ENCODE results near the gene GRM7. TPM values are rescaled to one million over a fixed set of nuclear protein-coding genes. Genes with fewer than 3 reads are reported as not detected.

The GRM7 gene
- total RNA-seq, 1 donor from 2014 or later: 0.80 TPM

GRCh38 chr3:7621651-7622050 lies 760.7 kb downstream of the GRM7 start:
- Histone ChIP-seq H3K4me2 (no peak overlapping the region), H2AFZ (replicated peaks) (no peak overlapping the region), H3K9ac (no peak overlapping the region), H4K20me1 (ENCODE audit: low read depth) (no peaks in the 10 kb centered on the region), H3K36me3 (no peaks in the 10 kb centered on the region), H3K4me3 (no peak overlapping the region), H3K27me3 (no peaks in the 10 kb centered on the region), H3K4me1 (no peaks in the 10 kb centered on the region), H3F3A (ENCODE audit: low read depth) (no peaks in the 10 kb centered on the region), H3K27ac (no peak overlapping the region), H3K9me3 (ENCODE audit: low read depth) (no peaks in the 10 kb centered on the region), H3K79me2 (ENCODE audit: low read depth) (no peaks in the 10 kb centered on the region)
- Mint-ChIP-seq H3K4me1 (no peaks in the 10 kb centered on the region), H3K27me3 (ENCODE audit: insufficient read depth, low read depth) (peaks cover 2% of the 10 kb centered on the region), H3K9me3 (no peaks in the 10 kb centered on the region), H3K27ac (no peak overlapping the region), H3K36me3 (no peaks in the 10 kb centered on the region), H3K4me3 (no peak overlapping the region)
- TF ChIP-seq EZH2phosphoT487 (IDR thresholded peaks at IDR 0.05): no peak
- TF ChIP-seq EZH2 (IDR thresholded peaks at IDR 0.05): no peak
- TF ChIP-seq, protein P1, sequence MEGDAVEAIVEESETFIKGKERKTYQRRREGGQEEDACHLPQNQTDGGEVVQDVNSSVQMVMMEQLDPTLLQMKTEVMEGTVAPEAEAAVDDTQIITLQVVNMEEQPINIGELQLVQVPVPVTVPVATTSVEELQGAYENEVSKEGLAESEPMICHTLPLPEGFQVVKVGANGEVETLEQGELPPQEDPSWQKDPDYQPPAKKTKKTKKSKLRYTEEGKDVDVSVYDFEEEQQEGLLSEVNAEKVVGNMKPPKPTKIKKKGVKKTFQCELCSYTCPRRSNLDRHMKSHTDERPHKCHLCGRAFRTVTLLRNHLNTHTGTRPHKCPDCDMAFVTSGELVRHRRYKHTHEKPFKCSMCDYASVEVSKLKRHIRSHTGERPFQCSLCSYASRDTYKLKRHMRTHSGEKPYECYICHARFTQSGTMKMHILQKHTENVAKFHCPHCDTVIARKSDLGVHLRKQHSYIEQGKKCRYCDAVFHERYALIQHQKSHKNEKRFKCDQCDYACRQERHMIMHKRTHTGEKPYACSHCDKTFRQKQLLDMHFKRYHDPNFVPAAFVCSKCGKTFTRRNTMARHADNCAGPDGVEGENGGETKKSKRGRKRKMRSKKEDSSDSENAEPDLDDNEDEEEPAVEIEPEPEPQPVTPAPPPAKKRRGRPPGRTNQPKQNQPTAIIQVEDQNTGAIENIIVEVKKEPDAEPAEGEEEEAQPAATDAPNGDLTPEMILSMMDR (IDR thresholded peaks at IDR 0.05): no peak
- no peak for DNase-seq (ENCODE audit: low spot score)

DNA sequence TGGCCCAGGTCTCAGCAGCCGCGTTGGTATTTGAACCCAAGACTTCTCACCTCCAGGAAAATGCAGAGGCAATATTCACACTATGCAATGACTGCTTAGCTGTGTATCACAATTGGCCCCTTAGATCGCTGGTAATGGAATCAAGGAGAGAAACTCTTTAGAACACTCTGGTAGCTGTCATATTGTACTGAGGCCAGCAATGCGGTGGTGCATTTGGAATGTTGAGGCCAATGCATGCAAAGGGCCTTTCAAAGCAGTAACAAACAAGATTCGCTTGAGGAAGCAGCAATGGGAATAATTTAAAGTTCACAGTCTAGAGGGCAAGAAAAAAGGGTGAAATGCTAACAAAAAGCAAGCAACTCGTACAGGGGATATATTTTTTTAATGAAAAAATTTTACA lies 764.1 kb downstream of the GRM7 start:
- no peaks in the 10 kb centered on the region for H3K9me3 ChIP-seq (ENCODE audit: low read depth)
- TF ChIP-seq EZH2 (IDR thresholded peaks at IDR 0.05) (no peak), EZH2phosphoT487 (IDR thresholded peaks at IDR 0.05) (no peak)
- TF ChIP-seq, protein P1 (IDR thresholded peaks at IDR 0.05): no peak
- no peaks in the 10 kb centered on the region for H4K20me1 ChIP-seq (ENCODE audit: low read depth)

GRCh38 chr3:7630351-7630911 lies 769.5 kb downstream of the GRM7 start:
- H3K4me1 Mint-ChIP-seq: peaks cover 7% of the 10 kb centered on the region

More for the DNA sequence above, 764.1 kb downstream of the GRM7 start:
- Histone ChIP-seq H3K4me2 (no peak overlapping the region), H3K79me2 (ENCODE audit: low read depth) (no peaks in the 10 kb centered on the region), H3K9ac (no peak overlapping the region), H3K27me3 (no peaks in the 10 kb centered on the region), H3K27ac (no peak overlapping the region), H3K4me1 (no peaks in the 10 kb centered on the region), H2AFZ (replicated peaks) (no peak overlapping the region), H3F3A (ENCODE audit: low read depth) (no peaks in the 10 kb centered on the region), H3K4me3 (no peak overlapping the region), H3K36me3 (no peaks in the 10 kb centered on the region)
- Mint-ChIP-seq H3K36me3 (no peaks in the 10 kb centered on the region), H3K4me3 (no peak overlapping the region), H3K27ac (no peak overlapping the region), H3K27me3 (ENCODE audit: insufficient read depth, low read depth) (peaks cover 2% of the 10 kb centered on the region), H3K4me1 (no peaks in the 10 kb centered on the region), H3K9me3 (no peaks in the 10 kb centered on the region)
- DNase-seq (ENCODE audit: low spot score): no peak

More at GRCh38 chr3:7630351-7630911, 769.5 kb downstream of the GRM7 start:
- Mint-ChIP-seq H3K36me3 (no peaks in the 10 kb centered on the region), H3K9me3 (no peaks in the 10 kb centered on the region), H3K27me3 (ENCODE audit: insufficient read depth, low read depth) (no peaks in the 10 kb centered on the region), H3K27ac (no peak overlapping the region), H3K4me3 (no peak overlapping the region)
- no peak for DNase-seq (ENCODE audit: low spot score)
- Histone ChIP-seq H4K20me1 (ENCODE audit: low read depth) (no peaks in the 10 kb centered on the region), H3K36me3 (no peaks in the 10 kb centered on the region), H3K9ac (no peak overlapping the region), H3K27ac (no peak overlapping the region), H3K4me3 (no peak overlapping the region), H2AFZ (replicated peaks) (no peak overlapping the region), H3K79me2 (ENCODE audit: low read depth) (no peaks in the 10 kb centered on the region), H3K27me3 (no peaks in the 10 kb centered on the region), H3K9me3 (ENCODE audit: low read depth) (no peaks in the 10 kb centered on the region), H3K4me1 (no peaks in the 10 kb centered on the region), H3K4me2 (no peak overlapping the region), H3F3A (ENCODE audit: low read depth) (no peaks in the 10 kb centered on the region)
- TF ChIP-seq EZH2phosphoT487 (IDR thresholded peaks at IDR 0.05) (no peak), EZH2 (IDR thresholded peaks at IDR 0.05) (no peak)
- TF ChIP-seq, protein P1 (IDR thresholded peaks at IDR 0.05): no peak

Measured in neural progenitor cell (in vitro differentiated cells).